Fibroblast of mammary gland (primary cell): ENCODE data around the gene BTAF1.

ENCODE experiments used
- DNase-seq: peaks from one replicate; pipeline ENCODE4 v3.0.0-alpha.2; 2010; ENCODE audit warnings: low read depth
- H3K4me3 ChIP-seq: 2 replicates; pipeline ENCODE4 v1.5.1; 2011; ENCODE audit warnings: low read depth, mild to moderate bottlenecking, low read length, moderate library complexity; ENCODE audit not compliant: control insufficient read depth
- TF ChIP-seq, protein P1 (sequence below): conservative IDR thresholded peaks from 2 replicates; pipeline ENCODE4 v1.5.1; 2011; ENCODE audit warnings: low read depth, low read length, inconsistent platforms; ENCODE audit not compliant: control insufficient read depth, insufficient read depth

Gene BTAF1

DNA sequence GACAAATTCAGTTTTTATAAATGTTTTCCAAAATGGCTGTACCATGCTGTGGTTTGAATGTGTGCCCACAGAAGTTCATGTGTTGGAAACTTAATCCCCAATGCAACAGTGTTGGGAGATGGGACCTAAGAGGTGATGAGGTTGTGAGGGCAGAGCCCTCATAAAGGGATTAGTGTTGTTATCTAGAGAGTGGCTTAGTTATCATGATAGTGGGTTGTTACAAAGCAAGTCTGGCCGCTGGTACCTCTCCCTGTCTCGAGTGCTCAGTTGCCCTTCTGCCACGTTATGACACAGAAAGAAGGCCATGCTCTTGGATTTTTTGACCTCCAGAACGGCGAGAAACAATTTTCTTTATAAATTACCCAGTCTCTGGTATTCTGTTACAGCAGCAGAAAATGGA lies 119.0 kb downstream of the BTAF1 start:
- no peak for DNase-seq
- TF ChIP-seq, protein P1, sequence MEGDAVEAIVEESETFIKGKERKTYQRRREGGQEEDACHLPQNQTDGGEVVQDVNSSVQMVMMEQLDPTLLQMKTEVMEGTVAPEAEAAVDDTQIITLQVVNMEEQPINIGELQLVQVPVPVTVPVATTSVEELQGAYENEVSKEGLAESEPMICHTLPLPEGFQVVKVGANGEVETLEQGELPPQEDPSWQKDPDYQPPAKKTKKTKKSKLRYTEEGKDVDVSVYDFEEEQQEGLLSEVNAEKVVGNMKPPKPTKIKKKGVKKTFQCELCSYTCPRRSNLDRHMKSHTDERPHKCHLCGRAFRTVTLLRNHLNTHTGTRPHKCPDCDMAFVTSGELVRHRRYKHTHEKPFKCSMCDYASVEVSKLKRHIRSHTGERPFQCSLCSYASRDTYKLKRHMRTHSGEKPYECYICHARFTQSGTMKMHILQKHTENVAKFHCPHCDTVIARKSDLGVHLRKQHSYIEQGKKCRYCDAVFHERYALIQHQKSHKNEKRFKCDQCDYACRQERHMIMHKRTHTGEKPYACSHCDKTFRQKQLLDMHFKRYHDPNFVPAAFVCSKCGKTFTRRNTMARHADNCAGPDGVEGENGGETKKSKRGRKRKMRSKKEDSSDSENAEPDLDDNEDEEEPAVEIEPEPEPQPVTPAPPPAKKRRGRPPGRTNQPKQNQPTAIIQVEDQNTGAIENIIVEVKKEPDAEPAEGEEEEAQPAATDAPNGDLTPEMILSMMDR: no peak
- no peak overlapping the region for H3K4me3 ChIP-seq

DNA sequence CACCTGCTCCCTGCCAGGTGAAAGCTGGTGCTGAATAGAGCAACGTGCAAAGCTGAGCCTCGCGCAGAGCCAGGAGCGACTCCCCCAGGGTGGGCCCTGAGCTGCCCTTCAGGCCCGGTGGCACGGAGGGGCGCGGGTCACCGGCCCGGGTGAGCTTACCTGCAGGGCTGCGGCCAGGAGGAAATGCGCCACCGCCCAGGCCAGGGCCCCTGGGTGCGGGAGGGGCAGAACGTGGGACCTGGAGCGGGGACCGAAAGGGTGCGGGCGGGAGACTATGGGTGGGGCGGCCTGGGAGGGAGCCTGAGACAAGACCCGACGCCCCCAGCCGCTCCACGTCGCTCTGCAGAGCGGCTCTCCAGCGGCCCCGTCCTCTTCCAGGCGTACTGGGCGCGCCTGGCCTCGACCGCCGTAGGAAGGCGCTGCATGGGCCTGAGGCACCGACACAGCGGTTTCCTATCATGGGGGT lies 122.1 kb downstream of the BTAF1 start:
- TF ChIP-seq, protein P1: no peak
- no peak overlapping the region for H3K4me3 ChIP-seq
- no peak for DNase-seq

DNA sequence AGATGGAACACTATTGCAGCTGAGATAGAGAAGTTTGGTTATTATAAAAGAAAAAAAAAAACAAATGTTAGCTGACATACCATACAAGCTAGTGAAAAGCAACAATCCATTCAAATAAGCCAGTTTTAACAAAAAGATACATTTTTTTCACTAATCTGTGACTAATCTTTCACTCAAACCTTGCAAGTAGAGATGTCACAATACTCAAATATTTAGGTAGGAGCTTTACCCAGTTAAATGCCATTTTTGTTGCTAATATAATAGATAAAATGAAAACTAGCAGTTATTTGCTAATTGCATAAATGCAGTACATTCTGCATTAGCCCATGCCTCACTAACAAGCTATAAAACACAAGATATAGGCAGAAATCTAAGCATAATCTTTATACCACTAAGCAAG lies 123.6 kb downstream of the BTAF1 start:
- DNase-seq: no peak
- TF ChIP-seq, protein P1: no peak
- H3K4me3 ChIP-seq: no peak overlapping the region

DNA sequence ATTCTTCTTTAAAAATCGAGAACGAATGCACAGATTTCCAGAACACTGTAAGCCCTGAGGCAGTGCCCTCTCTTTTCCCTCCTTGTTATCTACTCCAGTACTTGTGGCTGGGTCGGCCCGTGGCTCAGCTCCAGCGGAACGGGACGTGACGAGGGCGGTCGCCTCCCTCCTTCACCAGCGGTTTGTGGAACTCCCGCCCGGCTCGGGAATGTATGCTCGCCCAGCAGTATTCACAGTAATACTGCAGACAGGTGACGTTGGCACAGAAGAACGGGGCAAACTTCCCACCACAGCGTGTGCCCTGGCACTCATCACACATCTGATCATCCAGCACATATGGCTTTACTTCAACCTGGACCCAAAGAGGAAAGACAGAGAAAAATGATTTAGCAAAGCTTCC lies 128.5 kb downstream of the BTAF1 start:
- DNase-seq: no peak
- TF ChIP-seq, protein P1: no peak
- no peak overlapping the region for H3K4me3 ChIP-seq

DNA sequence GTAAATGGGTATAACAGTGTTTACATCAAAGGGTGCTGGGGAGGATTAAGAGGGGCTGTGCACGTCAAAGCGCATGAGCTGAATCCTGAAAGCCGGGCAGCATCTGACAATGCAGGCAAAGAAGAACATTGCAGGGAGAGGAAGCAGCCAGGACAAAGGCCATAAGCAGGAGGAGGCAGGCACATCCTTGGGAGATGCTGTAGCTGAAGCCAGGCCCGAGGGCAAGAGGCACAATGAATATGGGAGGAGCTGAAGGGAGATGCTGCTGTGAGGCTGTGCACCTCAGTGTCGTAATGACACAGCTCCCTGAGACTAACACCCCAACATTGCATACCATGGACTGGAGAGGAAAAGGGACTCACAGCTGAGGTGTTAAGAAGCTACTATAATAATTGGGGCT lies 129.2 kb downstream of the BTAF1 start:
- TF ChIP-seq, protein P1: no peak
- no peak overlapping the region for H3K4me3 ChIP-seq
- no peak for DNase-seq

DNA sequence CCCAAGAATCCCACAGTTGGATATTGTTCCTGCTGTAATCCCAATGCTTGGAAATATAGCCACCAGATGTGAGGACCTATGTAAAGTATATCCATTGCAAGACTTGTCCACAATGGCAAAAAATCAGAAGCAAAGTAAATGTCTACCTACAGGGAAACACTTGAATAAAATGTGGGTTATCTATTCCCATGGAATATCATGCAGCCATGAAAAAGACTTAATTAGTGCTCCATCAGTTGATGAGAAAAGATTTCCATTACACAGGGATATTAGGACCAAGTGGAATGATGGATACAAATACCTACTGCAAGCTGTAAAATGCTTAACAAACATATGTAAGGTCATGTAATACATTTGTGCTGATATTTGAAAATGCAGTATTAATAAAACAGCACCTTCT lies 131.2 kb downstream of the BTAF1 start:
- TF ChIP-seq, protein P1: no peak
- no peak overlapping the region for H3K4me3 ChIP-seq
- DNase-seq: no peak

DNA sequence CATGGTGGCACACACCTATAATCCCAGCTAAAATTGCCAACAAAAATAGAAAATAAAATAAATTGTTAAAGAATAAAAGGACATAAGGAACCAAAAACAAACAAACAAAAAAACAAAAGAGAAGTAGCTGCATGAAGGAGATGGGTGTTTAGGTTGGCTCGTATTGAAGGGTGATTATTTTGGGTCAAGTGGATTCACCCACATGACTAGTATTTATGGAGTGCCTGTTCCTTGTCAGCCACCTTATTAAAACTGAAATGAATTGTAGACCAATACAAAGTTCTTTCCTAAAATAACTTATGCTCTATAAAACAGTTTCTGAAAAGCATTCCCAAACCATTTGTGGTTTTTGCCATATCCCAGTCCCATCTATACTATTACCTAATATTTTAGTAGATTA lies 138.7 kb downstream of the BTAF1 start:
- H3K4me3 ChIP-seq: no peak overlapping the region
- no peak for DNase-seq
- TF ChIP-seq, protein P1: no peak
